Astrocyte of the spinal cord (primary cell): Measurements from ENCODE around the gene HMG20A.

Experiments used
- DNase-seq: peaks from one replicate; pipeline ENCODE4 v3.0.0; 2011; ENCODE audit warnings: low read depth, low spot score
- H3K4me3 ChIP-seq: 2 replicates; pipeline ENCODE4 v1.5.1; 2011; ENCODE audit warnings: low read depth, mild to moderate bottlenecking, low read length, moderate library complexity
- in situ Hi-C: cut with HindIII; loops from 2 replicates; pipeline ENCODE4 v1.10.0; 2017; ENCODE audit warnings: low sequenced_read_pairs
- TF ChIP-seq, protein P1 (sequence below): IDR thresholded peaks from 2 replicates; pipeline ENCODE4 v1.5.1; 2012; ENCODE audit warnings: low read depth, mild to moderate bottlenecking, low read length, inconsistent platforms

Gene HMG20A

GRCh38 chr15:77529394-77530159 is 108.9 kb downstream of the HMG20A start:
- no peak overlapping the region for H3K4me3 ChIP-seq
- TF ChIP-seq, protein P1, sequence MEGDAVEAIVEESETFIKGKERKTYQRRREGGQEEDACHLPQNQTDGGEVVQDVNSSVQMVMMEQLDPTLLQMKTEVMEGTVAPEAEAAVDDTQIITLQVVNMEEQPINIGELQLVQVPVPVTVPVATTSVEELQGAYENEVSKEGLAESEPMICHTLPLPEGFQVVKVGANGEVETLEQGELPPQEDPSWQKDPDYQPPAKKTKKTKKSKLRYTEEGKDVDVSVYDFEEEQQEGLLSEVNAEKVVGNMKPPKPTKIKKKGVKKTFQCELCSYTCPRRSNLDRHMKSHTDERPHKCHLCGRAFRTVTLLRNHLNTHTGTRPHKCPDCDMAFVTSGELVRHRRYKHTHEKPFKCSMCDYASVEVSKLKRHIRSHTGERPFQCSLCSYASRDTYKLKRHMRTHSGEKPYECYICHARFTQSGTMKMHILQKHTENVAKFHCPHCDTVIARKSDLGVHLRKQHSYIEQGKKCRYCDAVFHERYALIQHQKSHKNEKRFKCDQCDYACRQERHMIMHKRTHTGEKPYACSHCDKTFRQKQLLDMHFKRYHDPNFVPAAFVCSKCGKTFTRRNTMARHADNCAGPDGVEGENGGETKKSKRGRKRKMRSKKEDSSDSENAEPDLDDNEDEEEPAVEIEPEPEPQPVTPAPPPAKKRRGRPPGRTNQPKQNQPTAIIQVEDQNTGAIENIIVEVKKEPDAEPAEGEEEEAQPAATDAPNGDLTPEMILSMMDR = no peak
- in situ Hi-C loops = no loop called here
- no peak for DNase-seq

- TF ChIP-seq, protein P1 = no peak
- H3K4me3 ChIP-seq = no peak overlapping the region
- in situ Hi-C loops = no loop called here
- no peak for DNase-seq
Observed at GRCh38 chr15:77530576-77530975, 109.9 kb downstream of the HMG20A start.

DNA sequence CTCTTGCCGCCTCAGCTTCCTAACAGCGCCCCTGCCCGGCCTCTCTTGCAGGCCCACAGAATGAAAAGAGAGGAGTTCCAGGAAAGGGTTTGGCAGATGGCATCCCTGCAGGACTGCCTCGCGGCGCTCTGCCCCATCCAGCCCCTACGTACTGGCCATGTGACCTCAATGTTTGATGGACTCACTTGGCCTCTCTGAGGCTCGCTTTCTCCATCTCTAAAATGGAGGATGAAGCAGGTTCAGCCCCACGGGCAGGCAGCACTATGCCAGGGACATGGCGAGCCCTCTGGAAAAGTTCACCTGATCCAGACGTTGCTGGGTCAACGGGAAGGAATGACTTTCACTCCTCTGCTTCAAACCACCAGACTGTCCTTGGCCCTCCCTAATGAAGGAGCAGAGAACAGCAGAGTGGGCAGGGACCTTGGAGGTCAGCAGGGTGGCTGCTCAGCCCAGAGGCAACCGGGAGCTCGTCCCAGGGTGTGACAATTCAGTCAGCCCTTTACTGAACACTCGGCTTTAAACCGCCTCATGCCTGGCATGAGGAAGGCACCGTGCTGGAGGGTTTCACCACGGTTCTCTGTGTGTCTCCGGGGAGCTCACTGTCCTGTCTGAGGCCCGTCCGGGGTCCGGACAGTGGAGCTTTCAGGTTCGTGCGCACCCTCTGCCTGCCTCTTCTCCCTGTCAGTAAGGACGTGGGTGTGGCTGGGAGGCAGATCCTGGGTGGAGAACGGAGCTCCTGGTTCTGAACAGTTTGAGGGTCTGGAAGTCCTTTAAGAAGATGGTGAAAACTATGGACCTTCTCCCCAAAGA is 110.7 kb downstream of the HMG20A start:
- in situ Hi-C loops = no loop called here
- H3K4me3 ChIP-seq = no peak overlapping the region
- DNase-seq = no peak
- TF ChIP-seq, protein P1 = no peak

DNA sequence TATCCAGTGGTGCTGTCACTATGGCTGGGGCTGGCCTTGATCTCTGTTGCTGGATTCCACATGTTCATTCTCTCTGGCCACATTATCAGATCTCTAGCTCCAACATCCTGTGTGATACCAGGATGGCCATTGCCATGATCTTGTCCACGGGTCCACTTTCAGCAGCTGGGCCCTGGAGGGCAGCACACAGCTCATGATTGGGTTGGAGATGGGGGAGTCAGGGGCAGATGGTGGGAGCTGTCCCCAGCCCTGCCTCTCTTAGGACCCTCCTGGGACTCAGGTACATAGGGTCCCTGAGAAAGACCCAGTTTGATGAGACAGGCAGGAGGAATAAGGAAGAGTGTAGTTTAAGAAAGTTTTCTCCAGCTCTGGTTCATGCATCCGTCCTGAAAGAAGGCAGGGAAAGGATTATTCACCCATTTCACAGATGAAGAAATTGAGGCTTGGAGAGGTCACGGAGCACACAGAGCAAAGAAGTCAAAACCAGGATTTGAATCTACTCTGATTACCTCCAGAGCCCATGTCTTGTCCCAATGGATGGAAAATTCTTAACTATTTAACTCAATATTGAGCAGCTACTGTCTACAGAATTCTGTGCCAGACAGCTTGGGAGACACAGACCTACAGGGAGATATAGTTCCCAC is 111.5 kb downstream of the HMG20A start:
- TF ChIP-seq, protein P1 = no peak
- in situ Hi-C loops = no loop called here
- no peak for DNase-seq
- no peak overlapping the region for H3K4me3 ChIP-seq

GRCh38 chr15:77532846-77533245 is 112.2 kb downstream of the HMG20A start:
- in situ Hi-C loops = no loop called here
- DNase-seq = no peak
- no peak overlapping the region for H3K4me3 ChIP-seq
- TF ChIP-seq, protein P1 = no peak

DNA sequence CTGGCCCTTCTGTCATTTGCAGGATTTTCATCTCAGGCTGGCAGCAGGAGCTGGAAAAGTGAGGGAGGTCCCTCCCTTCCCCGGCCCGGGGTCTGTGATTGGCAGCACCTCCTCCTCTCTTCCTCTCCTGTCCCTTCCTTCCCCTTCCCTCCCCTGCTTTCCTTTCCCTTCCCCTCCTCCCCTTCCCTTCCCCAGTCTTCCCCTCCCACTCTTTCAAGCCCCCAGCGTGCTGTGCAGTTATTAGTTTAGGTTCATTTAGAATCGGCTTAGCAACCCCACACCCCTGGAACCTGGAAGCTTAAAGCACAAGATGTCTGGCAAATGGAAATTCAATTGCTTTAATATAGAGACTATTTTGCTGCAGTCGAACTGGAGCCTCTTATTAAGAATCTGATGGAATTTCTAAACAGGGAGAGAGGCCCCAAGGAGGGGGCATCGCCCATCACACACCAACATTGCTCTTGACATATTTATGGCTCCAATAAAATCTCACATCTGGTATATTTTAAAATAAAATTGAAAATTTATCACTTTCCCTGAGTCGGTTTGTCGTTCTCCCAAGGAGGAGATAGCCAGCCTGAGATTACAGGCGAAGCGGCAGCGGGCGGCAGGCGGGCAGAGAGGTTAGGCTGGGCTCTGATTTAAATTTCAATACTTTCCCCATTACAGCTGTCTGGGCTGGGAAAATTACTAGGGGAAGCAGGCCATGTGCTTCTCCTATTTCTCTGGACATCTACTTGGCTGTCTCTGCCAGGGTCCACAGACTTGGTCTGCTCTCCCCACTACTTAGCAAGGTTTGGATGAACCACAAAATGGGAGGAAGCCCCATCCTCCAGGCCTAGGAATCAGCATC is 113.1 kb downstream of the HMG20A start:
- no peak overlapping the region for H3K4me3 ChIP-seq
- TF ChIP-seq, protein P1 = no peak
- DNase-seq = no peak
- in situ Hi-C loops = no loop called here
